PC-9 (cell line): ENCODE results near the gene MAB21L4. TPM values are rescaled to one million over a fixed set of nuclear protein-coding genes. Genes with fewer than 3 reads are reported as not detected.

Experiments
- BruUV-seq: library from RNA; stranded (reverse); fragments of 400-500 nt; replicated peaks from 2 replicates; lab custom pipeline; 2021; lab: Mats Ljungman, UMichigan
- CTCF ChIA-PET: fragments of 300-600 bp; sonication (Branson Sonifier 250); formaldehyde crosslinking; loops from one replicate; lab custom pipeline; 2022; ENCODE audit warnings: antibody characterized with exemption; lab: Charles Lee
- POLR2A ChIA-PET: fragments of 300-600 bp; sonication (Branson Sonifier 250); formaldehyde crosslinking; loops from one replicate; lab custom pipeline; 2022; ENCODE audit warnings: antibody characterized with exemption; ENCODE audit not compliant: unreplicated experiment; lab: Charles Lee
- DNase-seq, 2 experiments: peaks; one replicate each; pipeline versions ENCODE4 v3.0.0 to v3.0.0-alpha.2; 2015 to 2022; ENCODE audit warnings: mixed read lengths in 1 of 2
- H2AFZ ChIP-seq: fragments of 200-600 bp; sonication (generic); 2 replicates; pipeline ENCODE4 v1.8.1; 2017; ENCODE audit warnings: antibody characterized with exemption
- H3F3A ChIP-seq: fragments of 200-600 bp; sonication (generic); 2 replicates; pipeline ENCODE4 v1.8.1; 2017; ENCODE audit warnings: antibody characterized with exemption, mild to moderate bottlenecking, low read depth; ENCODE audit not compliant: insufficient read depth
- H3K27ac ChIP-seq: fragments of 200-600 bp; sonication (generic); 2 replicates; pipeline ENCODE4 v1.6.1; 2016; ENCODE audit warnings: mixed run types
- H3K27me3 ChIP-seq: fragments of 200-600 bp; sonication (generic); 2 replicates; pipeline ENCODE4 v1.6.1; 2016; ENCODE audit warnings: low read depth, mixed run types; ENCODE audit not compliant: insufficient read depth
- H3K36me3 ChIP-seq: fragments of 200-600 bp; sonication (generic); 2 replicates; pipeline ENCODE4 v1.6.1; 2016; ENCODE audit warnings: low read depth, mixed run types
- H3K4me1 ChIP-seq: fragments of 200-600 bp; sonication (generic); replicated peaks from 2 replicates; pipeline ENCODE4 v1.6.1; 2016; ENCODE audit warnings: mixed run types; ENCODE audit not compliant: insufficient read depth
- H3K4me2 ChIP-seq: fragments of 200-600 bp; sonication (generic); 2 replicates; pipeline ENCODE4 v1.6.1; 2017; ENCODE audit warnings: mixed run types
- H3K4me3 ChIP-seq: fragments of 200-600 bp; sonication (generic); 2 replicates; pipeline ENCODE4 v1.6.1; 2016; ENCODE audit warnings: mixed run types
- H3K79me2 ChIP-seq: fragments of 200-600 bp; sonication (generic); 2 replicates; pipeline ENCODE4 v1.6.1; 2017; ENCODE audit warnings: low read depth, mixed run types
- H3K9me2 ChIP-seq: fragments of 200-600 bp; sonication (generic); 2 replicates; pipeline ENCODE4 v1.8.1; 2017; ENCODE audit warnings: mild to moderate bottlenecking; ENCODE audit not compliant: insufficient read depth
- H3K9me3 ChIP-seq: fragments of 200-600 bp; sonication (generic); 2 replicates; pipeline ENCODE4 v1.8.1; 2016; ENCODE audit warnings: low read depth; ENCODE audit not compliant: insufficient read depth
- H4K20me1 ChIP-seq: fragments of 200-600 bp; sonication (generic); 2 replicates; pipeline ENCODE4 v1.8.1; 2017; ENCODE audit not compliant: insufficient read depth
- CTCF ChIP-seq: fragments of 200-600 bp; sonication (generic); conservative IDR thresholded peaks from 2 replicates; pipeline ENCODE4 v1.6.1; 2017; ENCODE audit warnings: mixed run types, antibody characterized with exemption, mild to moderate bottlenecking, moderate library complexity
- EZH2 ChIP-seq: fragments of 200-600 bp; sonication (generic); IDR thresholded peaks from 2 replicates; pipeline ENCODE4 v1.8.0; 2017; ENCODE audit warnings: antibody characterized with exemption, low read depth
- intact Hi-C: fragments of 100-400 bp; cut with micrococcal nuclease; formaldehyde crosslinking; loops from one replicate; pipeline ENCODE4 v1.10.0; 2022; ENCODE audit not compliant: unreplicated experiment
- total RNA-seq: library from RNA; stranded (reverse); gene quantifications from 2 replicates; pipeline ENCODE4 v1.2.3, GENCODE V29; 2021

Gene MAB21L4
- total RNA-seq, 1 experiment from 2014 or later, result 68.8 TPM

DNA sequence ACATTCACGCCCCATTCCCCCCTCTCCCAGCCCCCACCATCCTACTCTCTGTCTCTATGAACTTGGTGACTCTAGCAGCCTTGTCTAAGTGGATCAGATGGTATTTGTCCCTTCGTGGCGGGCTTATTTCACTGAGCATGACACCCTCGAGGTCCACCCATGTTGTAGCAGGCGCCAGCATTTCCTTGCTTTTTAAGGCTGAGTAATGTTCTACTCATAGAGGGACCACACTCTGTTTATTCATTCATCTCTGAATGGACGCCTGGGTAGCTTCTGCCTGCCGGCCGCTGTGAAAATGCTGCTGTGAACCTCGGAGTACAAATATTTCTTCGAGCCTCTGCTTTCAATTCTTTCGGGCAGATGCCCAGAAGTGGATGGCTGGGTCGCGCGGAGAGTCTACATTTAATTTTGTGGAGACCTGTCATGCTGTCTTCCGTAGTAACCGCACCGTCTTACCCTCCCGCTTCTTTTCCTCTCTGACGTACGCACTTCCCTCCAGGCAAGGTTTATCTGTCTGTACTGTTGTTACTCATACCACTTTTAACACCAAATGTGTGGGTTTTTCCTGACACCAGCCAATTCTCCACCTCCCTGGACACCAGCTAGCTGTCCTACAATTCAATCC, 15.8 kb upstream of the MAB21L4 start:
- no peak overlapping the region for H3K4me2 ChIP-seq
- no peaks in the 10 kb centered on the region for H3K9me3 ChIP-seq
- H3K9me2 ChIP-seq, result no peaks in the 10 kb centered on the region
- CTCF ChIA-PET, result no interaction called here
- peaks cover 17% of the 10 kb centered on the region for H3K4me1 ChIP-seq
- no peaks in the 10 kb centered on the region for H3F3A ChIP-seq
- H3K79me2 ChIP-seq, result no peaks in the 10 kb centered on the region
- TF ChIP-seq EZH2 (no peak), CTCF (no peak)
- no peak overlapping the region for H3K27ac ChIP-seq
- H3K4me3 ChIP-seq, result no peak overlapping the region
- DNase-seq, result no peak
- no peaks in the 10 kb centered on the region for H3K36me3 ChIP-seq
- no peaks in the 10 kb centered on the region for H3K27me3 ChIP-seq
- POLR2A ChIA-PET, result no interaction called here
- H4K20me1 ChIP-seq, result no peaks in the 10 kb centered on the region
- no TSS peak for BruUV-seq
- intact Hi-C loops, result loop anchor here (2.0 kb wide), 1 partner anchor 61 kb away; no protein-coding TSS in a partner anchor
- H2AFZ ChIP-seq, result no peak overlapping the region

GRCh38 chr2:240909216-240909974, 13.4 kb upstream of the MAB21L4 start:
- CTCF ChIA-PET, result interaction anchor here (0.5 kb wide), 2 partner anchors 13 to 214 kb away, joined by 3 read pairs; no protein-coding TSS in a partner anchor
- H4K20me1 ChIP-seq, result no peaks in the 10 kb centered on the region
- no peaks in the 10 kb centered on the region for H3K36me3 ChIP-seq
- H3K4me3 ChIP-seq, result no peak overlapping the region
- intact Hi-C loops, result no loop called here
- H3K27me3 ChIP-seq, result no peaks in the 10 kb centered on the region
- H3K9me2 ChIP-seq, result no peaks in the 10 kb centered on the region
- H3K79me2 ChIP-seq, result no peaks in the 10 kb centered on the region
- peaks cover 17% of the 10 kb centered on the region for H3K4me1 ChIP-seq
- DNase-seq, result no peak
- H3K4me2 ChIP-seq, result no peak overlapping the region
- H3K9me3 ChIP-seq, result no peaks in the 10 kb centered on the region
- no TSS peak for BruUV-seq
- H3F3A ChIP-seq, result no peaks in the 10 kb centered on the region
- no peak overlapping the region for H2AFZ ChIP-seq
- POLR2A ChIA-PET, result no interaction called here
- no peak for TF ChIP-seq EZH2
- no peak for TF ChIP-seq CTCF
- H3K27ac ChIP-seq, result no peak overlapping the region

GRCh38 chr2:240906911-240907590, 11.1 kb upstream of the MAB21L4 start:
- ChIA-PET CTCF (no interaction called here), POLR2A (interaction anchor here (0.6 kb wide), 1 partner anchor 200 kb away, joined by 3 read pairs; no protein-coding TSS in a partner anchor)
- no TSS peak for BruUV-seq
- Histone ChIP-seq H3K4me2 (no peak overlapping the region), H4K20me1 (no peaks in the 10 kb centered on the region), H3F3A (no peaks in the 10 kb centered on the region), H3K9me2 (no peaks in the 10 kb centered on the region), H3K27ac (no peak overlapping the region), H3K4me1 (peaks cover 15% of the 10 kb centered on the region), H2AFZ (no peak overlapping the region), H3K4me3 (no peak overlapping the region), H3K27me3 (no peaks in the 10 kb centered on the region), H3K79me2 (no peaks in the 10 kb centered on the region), H3K36me3 (no peaks in the 10 kb centered on the region), H3K9me3 (no peaks in the 10 kb centered on the region)
- TF ChIP-seq EZH2 (no peak), CTCF (no peak)
- intact Hi-C loops, result no loop called here
- no peak for DNase-seq
